Raji (cell line): ENCODE results near the gene ZNF277.

ENCODE experiments used
- POLR2A ChIP-seq: IDR thresholded peaks from 2 replicates; pipeline ENCODE4 v1.6.1; 2011; ENCODE audit warnings: low read depth, low read length, control low read depth; ENCODE audit not compliant: insufficient read depth

ZNF277 gene, protein sequence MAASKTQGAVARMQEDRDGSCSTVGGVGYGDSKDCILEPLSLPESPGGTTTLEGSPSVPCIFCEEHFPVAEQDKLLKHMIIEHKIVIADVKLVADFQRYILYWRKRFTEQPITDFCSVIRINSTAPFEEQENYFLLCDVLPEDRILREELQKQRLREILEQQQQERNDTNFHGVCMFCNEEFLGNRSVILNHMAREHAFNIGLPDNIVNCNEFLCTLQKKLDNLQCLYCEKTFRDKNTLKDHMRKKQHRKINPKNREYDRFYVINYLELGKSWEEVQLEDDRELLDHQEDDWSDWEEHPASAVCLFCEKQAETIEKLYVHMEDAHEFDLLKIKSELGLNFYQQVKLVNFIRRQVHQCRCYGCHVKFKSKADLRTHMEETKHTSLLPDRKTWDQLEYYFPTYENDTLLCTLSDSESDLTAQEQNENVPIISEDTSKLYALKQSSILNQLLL

DNA sequence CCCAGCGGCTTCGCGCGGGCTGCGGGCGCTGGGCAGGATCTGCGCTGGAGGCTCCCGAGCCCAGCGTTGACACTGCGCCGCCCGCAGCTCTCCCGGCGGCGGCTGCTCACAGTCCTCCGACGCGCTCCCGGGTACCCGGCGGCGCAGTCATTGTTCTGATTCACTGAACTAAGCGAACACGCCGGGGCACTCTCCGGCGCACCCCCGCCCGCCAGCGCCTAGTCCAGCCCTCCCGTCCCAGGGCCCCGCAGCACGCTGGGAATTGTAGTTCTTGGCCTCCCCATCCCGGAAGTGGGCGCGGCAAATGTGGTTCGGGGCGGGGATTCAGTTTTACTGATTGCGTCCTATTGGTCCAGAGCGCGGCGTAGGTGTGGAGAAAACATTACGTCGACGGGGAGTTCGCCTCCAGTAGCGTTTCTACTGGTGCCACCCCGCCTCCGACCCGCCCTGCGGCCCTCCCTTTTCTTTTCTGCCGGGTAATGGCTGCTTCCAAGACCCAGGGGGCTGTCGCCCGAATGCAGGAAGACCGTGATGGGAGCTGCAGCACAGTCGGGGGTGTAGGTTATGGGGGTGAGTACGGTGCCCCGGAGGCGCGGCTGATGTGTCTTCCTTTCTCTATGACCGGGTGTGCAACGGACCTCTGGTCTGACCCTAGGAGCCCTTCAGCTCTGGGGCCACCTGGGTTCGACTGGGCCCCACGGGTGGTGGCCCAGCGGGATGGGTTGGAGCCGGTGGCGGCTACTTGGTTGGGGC lies at the start of gene ZNF277, which contains the start of gene DOCK4:
ZNF277 (plus strand) TSS at position 458 of the 753 bp plus-strand sequence; CDS start at position 480, 22 bp downstream.
DOCK4 (minus strand) TSS at position 162 of the 753 bp plus-strand sequence. CDS start 261 bp downstream, outside the sequence.
- peak; percentile 68 for TF ChIP-seq POLR2A

DNA sequence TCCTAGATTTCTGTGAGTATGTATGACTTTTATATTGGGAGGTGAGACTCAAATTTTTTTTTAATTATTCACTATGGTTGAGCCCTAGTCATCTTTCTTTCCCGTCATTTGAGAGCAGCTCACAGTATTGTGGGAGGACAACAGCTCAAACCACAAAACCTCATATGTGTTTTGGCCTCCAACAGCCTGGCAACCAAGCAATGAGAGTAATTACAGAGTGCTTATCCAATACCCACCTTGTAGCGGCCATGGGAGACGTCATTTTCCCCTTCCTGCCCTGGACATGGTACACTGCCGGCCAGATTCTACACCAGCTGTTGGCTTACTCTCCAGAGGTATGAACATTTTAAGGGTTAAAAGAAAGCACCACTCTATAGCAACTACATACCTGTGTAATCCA lies 49.4 kb upstream of the ZNF277 start:
- TF ChIP-seq POLR2A: no peak

DNA sequence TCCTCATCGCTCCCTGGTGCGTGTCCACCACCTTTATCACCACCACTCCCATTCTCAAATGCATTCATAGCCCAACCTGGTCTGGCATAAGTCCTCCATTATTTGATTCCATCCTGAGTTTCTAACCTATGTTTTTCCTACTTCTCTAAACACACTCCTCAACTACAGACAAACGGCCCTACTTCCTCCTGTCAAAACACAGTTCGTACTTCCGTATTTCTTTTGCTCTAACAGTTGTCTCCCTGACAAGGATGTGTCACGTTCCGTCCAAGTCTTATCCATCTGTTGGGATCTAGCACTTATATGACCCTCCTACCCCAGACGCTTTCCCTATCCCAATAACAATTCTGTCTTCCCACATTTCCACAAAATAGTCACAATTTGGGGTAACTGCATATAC lies 47.1 kb upstream of the ZNF277 start:
- no peak for TF ChIP-seq POLR2A

DNA sequence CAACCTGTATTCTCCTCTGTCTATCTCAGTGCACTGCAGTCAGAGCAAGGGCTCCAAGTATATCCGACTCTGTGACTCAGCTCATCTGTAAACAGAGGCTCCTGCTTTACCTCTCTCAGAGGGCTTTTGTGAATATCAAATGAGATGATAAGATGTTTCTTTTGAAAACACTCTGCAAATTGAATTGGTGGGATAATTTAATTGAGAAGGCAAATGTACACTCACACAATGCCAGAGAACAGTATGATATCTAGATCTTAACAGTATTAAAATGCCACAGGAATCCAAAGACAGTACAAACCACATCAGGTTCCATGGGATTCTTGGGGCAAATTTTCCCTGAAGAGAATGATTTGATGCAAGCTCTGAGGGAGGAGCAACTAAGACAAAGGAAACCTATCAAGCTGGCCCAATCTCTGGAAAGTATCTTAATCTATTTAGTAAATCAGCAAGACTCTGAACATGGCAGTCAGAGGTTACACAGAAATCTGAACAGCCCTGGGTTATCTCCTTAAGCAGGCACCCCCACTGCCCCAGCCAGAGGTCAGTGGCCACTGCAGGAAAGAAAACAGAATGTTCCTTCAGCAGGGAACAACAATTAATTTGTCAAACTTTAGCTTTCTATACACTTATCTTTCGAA lies 46.2 kb upstream of the ZNF277 start:
- no peak for TF ChIP-seq POLR2A

DNA sequence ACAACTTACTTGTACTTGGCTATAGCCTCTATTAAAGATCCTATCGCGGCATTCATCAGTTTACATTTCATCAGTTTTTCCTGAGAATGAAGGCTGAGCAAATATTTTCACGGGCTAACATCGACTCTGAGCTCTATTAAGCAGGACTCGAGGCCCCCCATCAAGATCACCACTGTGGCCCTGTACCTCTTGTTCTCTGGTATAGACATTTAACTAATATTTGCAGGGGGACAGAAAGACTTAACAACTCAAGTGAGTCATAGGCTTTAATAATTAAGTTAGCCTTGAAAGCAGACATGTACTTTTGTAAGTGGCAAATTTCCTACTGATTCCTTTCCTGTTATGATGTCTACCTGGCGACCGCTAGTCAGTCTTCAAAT lies 45.7 kb upstream of the ZNF277 start:
- TF ChIP-seq POLR2A: no peak

DNA sequence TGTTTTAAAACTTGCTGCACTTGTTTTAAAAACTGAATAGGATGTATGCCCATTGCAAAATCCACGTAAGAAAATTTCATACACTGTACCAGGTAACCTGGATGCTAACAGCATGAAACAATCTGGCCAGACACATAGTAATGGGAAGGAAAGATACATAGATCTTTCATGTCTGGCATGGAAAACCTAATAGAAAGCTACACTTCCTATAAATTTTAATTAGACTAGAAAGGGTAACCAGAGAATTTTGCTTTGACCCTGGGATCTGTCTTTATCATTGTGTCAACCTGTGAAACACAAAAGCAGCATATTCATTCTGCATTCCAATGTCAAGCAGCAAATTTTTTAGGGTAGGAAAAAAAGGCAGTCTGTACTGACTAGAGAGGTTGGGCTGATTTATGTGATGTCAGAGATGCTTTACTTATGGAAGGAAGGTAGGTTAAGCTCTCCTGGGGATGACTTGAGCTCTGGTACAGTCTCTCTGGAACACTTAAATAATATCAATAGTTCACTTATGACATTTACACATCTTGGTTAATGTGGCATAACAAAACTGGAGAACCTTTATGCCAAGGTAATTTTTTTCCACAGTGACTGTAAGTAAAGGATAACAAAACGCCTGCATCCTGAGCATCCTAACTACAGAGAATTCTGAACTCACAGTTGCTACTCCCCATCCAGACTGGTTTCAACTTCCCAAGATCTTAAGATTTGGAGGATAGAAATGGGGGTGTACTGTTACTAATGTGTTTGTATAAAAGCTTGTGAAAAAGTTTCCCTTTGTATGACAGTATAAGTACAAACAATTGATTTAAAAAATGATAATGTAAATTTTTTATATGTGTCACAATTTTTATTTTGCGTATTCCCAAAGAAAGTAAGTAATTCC lies 45.0 kb upstream of the ZNF277 start:
- no peak for TF ChIP-seq POLR2A

DNA sequence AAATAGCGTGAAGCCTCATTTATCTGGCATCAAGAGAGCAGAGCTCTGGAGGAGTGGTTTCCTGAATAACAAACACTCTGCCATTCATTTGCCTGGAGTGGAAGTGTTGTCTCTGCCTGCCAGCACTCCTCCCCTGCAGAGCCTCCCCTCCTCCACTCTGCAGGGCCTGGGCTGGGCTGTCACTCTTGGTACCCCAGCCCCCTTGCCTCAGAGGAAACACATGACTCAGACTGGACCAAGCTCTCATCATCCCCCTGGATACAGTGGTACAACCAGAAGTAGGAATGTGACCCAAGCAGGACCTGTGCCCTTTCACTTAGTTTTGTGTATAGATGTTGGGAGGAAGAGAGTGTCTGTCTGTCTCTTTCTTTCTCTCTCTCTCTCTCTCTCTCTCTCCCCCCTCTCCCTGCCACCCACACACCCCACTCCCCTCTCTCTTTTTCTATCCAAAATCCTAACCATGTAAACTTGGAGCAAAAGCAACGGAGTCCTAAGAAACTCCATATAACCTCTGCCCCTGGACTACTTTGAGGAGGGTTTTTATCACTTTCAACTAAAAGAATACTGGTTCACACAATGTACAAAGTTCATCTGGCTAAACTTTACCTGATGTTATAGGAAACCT lies 44.2 kb upstream of the ZNF277 start:
- no peak for TF ChIP-seq POLR2A

DNA sequence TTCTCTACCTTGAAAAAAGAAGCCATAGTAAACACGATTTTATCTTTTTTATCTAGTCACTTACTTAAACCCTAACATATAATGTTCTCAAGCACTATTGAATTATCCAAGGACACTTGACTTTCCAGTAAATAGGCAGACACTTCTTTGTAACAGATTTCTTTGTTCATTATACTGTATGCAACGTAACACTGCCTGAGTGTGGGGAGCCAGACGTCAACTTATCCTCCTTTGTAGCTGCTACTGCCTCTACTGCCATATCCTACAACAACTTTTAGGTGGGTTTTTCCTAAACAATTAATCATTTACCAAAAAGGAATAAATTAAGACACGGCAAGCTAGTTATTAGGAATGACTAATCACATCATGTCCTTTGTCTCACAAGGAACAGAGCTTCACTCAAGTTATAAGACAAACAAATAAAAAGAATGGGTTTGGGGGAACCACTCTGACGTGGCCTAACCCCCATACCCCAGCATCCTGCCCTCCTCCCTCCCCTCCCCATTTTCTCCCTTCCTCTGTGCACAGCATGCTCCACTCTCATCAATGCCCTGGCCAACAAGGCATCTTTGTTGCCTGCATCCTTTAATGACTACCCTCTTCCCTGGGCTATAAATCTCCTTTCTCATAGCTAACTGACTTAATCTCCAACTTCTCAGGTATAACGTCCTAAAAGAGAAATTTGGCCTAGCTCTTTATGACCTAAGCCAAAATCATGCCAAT lies 43.5 kb upstream of the ZNF277 start:
- no peak for TF ChIP-seq POLR2A

DNA sequence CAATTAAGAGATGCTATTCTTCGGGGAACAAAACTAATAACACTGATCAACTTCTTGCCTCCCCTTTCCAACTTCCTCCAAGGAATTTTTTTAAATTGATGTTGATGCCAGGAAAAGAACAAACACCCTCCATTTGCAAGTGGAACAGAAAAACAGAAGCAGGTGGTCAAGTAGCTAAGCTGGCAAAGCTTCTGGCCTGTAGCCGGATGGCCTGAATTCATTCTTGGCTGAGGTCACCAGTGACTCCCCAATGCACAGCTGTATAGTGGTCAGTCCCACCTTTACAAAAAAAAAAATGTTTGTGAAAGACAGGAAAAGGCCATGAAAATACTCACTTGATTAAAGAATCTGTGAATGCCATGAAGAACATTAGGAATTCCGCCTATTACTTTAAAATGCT lies 39.3 kb upstream of the ZNF277 start:
- no peak for TF ChIP-seq POLR2A

DNA sequence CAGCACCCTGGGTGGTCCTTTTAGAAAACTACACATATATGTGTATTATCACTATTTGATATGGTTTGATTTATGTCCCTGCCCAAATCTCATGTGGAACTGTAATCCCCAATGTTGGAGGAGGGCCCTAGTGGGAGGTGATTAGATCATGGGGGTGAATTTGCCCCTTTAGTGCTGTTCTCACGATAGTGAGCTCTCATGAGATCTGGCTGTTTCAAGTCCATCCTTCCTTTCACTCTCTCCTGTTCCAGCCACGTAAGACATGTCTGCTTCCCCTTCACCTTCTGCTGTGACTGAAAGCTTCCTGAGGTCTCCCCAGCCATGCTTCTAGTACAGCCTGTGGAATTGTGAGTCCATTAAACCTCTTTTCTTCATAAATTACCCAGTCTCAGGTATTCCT lies 37.6 kb upstream of the ZNF277 start:
- no peak for TF ChIP-seq POLR2A

DNA sequence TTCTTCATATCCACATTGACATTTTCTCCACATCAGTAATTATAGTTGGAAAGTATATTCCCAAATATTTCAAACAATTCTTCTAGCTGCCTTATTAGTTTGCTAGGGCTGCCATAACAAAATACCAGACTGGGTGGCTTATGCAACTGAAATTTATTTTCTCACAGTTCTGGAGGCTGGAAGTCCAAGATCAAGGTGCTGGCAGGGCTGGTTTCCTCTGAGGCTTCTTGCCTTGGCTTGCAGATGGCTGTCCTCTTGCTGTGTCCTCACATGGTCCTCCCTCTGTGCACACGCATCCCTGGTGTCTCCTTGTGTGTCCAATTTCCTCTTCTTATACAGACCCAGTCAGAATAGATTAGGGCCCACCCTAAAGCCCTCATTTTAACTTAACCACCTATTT lies 34.8 kb upstream of the ZNF277 start:
- no peak for TF ChIP-seq POLR2A

DNA sequence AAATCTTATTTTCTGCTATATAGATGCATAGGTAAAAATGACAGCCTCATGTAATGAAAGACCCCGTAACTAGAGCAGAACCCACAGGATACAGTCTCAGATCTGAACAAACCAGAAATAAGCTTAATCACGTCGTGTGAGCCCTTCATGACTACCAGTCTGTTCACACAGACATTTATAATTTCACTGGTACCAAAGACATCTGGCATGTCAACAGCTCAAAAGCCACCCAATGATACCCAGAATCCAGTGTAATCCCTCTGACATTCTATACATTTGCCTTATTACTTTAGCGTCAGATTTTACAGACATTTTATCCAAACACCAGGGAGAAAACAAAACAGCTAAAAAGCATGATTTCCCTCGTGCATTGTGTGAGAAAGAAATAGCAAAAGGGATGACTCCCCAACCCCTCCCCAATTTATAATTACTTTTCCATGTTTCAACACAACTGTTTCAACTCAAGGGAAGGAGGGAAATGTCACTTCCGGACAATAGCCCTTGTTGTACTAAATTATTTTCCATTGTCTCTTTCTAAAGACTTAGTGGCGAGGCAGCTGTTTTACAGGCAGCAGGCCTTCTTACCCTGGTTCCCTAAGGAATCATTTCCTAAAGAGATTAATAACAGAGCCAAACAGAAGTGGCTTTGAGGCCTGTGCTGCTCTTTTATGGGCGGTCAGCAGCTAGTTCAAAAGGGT lies 33.5 kb upstream of the ZNF277 start:
- no peak for TF ChIP-seq POLR2A

DNA sequence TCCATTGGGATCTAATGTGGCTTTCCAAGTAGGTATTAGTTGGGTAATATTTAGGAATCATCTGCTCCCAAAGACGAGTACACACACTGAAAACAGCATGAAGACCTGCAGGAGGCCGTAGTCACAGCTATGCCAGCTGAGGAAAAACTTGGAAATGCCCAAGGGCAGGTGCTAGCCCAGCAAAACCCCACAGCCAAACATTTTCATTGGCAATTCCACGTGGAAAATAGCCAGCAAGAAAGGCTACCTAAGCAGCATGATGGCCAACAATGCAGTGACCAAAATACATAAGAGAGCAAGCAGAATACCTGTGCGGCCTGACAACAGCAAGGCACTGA lies 33.0 kb upstream of the ZNF277 start:
- no peak for TF ChIP-seq POLR2A
